Neural cell (in vitro differentiated cells): ENCODE measurements around the gene RNASE11. TPM values are rescaled to one million over a fixed set of nuclear protein-coding genes. Genes with fewer than 3 reads are reported as not detected.

ENCODE experiments used
- H2AFZ ChIP-seq: fragments of 200-600, 300-800 bp; sonication (generic), shearing (Covaris generic); 2 replicates; pipeline ENCODE4 v1.6.0; 2014; ENCODE audit warnings: low read depth, mild to moderate bottlenecking, antibody characterized with exemption, low read length, moderate library complexity
- H3F3A ChIP-seq: fragments of 200-600 bp; shearing (Covaris generic); 2 replicates; pipeline ENCODE4 v1.6.1; 2016; ENCODE audit warnings: mild to moderate bottlenecking, moderate library complexity, mixed read lengths, antibody characterized with exemption, low read length; ENCODE audit not compliant: insufficient read depth, poor library complexity, severe bottlenecking
- H3K27ac ChIP-seq: fragments of 200-600, 300-800 bp; sonication (generic), shearing (Covaris generic); 2 replicates; pipeline ENCODE4 v1.5.1; 2014; ENCODE audit warnings: mild to moderate bottlenecking, low read length, moderate library complexity
- H3K27me3 ChIP-seq: fragments of 300-800, 200-600 bp; sonication (generic), shearing (Covaris generic); 2 replicates; pipeline ENCODE4 v1.6.0; 2014; ENCODE audit warnings: mild to moderate bottlenecking, low read depth, low read length, moderate library complexity; ENCODE audit not compliant: insufficient read depth
- H3K36me3 ChIP-seq: fragments of 300-800, 200-600 bp; sonication (generic), shearing (Covaris generic); 2 replicates; pipeline ENCODE4 v1.5.1; 2014; ENCODE audit warnings: mild to moderate bottlenecking, antibody characterized with exemption, low read length, moderate library complexity; ENCODE audit not compliant: insufficient read depth
- H3K4me2 ChIP-seq: fragments of 300-800, 200-600 bp; sonication (generic), shearing (Covaris generic); 2 replicates; pipeline ENCODE4 v1.6.0; 2014; ENCODE audit warnings: mild to moderate bottlenecking, low read length
- H3K4me3 ChIP-seq: fragments of 300-800, 200-600 bp; sonication (generic), shearing (Covaris generic); 2 replicates; pipeline ENCODE4 v1.5.1; 2014; ENCODE audit warnings: mild to moderate bottlenecking, low read length, moderate library complexity
- H3K79me2 ChIP-seq: fragments of 200-600 bp; shearing (Covaris generic); replicated peaks from 2 replicates; pipeline ENCODE4 v1.6.0; 2014; ENCODE audit warnings: mild to moderate bottlenecking, low read length, moderate library complexity; ENCODE audit not compliant: insufficient read depth
- H3K9ac ChIP-seq: fragments of 300-800, 200-600 bp; sonication (generic), shearing (Covaris generic); 2 replicates; pipeline ENCODE4 v1.6.1; 2016; ENCODE audit warnings: mild to moderate bottlenecking, low read length, mixed read lengths
- H3K9me2 ChIP-seq: fragments of 200-600 bp; shearing (Covaris generic); 2 replicates; pipeline ENCODE4 v1.6.1; 2016; ENCODE audit warnings: mild to moderate bottlenecking, low read length, mixed read lengths; ENCODE audit not compliant: insufficient read depth
- H3K9me3 ChIP-seq: fragments of 200-600, 300-800 bp; sonication (generic), shearing (Covaris generic); 2 replicates; pipeline ENCODE4 v1.6.1; 2016; ENCODE audit warnings: mild to moderate bottlenecking, mixed run types, low read length, moderate library complexity, mixed read lengths
- H4K20me1 ChIP-seq: fragments of 200-600 bp; shearing (Covaris generic); 2 replicates; pipeline ENCODE4 v1.6.1; 2016; ENCODE audit warnings: mild to moderate bottlenecking, mixed run types; ENCODE audit not compliant: insufficient read depth
- CTCF ChIP-seq: fragments of 450-650 bp; IDR thresholded peaks from 2 replicates; pipeline ENCODE4 v1.5.1; 2014; ENCODE audit warnings: antibody characterized with exemption, mild to moderate bottlenecking, moderate library complexity; ENCODE audit not compliant: poor library complexity, severe bottlenecking
- EP300 ChIP-seq: fragments of 450-650 bp; conservative IDR thresholded peaks from 2 replicates; pipeline ENCODE4 v1.6.1; 2014; ENCODE audit warnings: antibody characterized with exemption, mild to moderate bottlenecking, moderate library complexity; ENCODE audit not compliant: poor library complexity, severe bottlenecking
- EZH2 ChIP-seq: fragments of 200-600, 300-800 bp; shearing (Covaris generic), sonication (generic); IDR thresholded peaks from 2 replicates; pipeline ENCODE4 v1.6.1; 2014; ENCODE audit warnings: antibody characterized with exemption, low read length, borderline replicate concordance, mild to moderate bottlenecking; ENCODE audit not compliant: insufficient read depth, poor library complexity, severe bottlenecking
- MXI1 ChIP-seq: fragments of 450-650 bp; conservative IDR thresholded peaks from 2 replicates; pipeline ENCODE4 v1.6.1; 2014; ENCODE audit warnings: antibody characterized with exemption, mild to moderate bottlenecking; ENCODE audit not compliant: poor library complexity, severe bottlenecking
- POLR2AphosphoS5 ChIP-seq: IDR thresholded peaks from 2 replicates; pipeline ENCODE4 v1.6.1; 2012
- RAD21 ChIP-seq: fragments of 450-650 bp; conservative IDR thresholded peaks from 2 replicates; pipeline ENCODE4 v1.6.1; 2014; ENCODE audit warnings: antibody characterized with exemption, mild to moderate bottlenecking, moderate library complexity
- SMC3 ChIP-seq: fragments of 450-650 bp; conservative IDR thresholded peaks from 2 replicates; pipeline ENCODE4 v1.6.1; 2014; ENCODE audit warnings: antibody characterized with exemption, mild to moderate bottlenecking, moderate library complexity; ENCODE audit not compliant: poor library complexity
- TAF1 ChIP-seq: IDR thresholded peaks from 2 replicates; pipeline ENCODE4 v1.6.1; 2012; ENCODE audit warnings: low read depth
- polyA plus RNA-seq: library from polyadenylated mRNA; depleted of rRNA; stranded (reverse); fragments of >200 nt; gene quantifications from 2 replicates; pipeline ENCODE4 v1.2.3, GENCODE V29; 2014
- TF ChIP-seq, protein P1 (sequence below): IDR thresholded peaks from 2 replicates; pipeline ENCODE4 v1.6.1; 2012; ENCODE audit warnings: borderline replicate concordance

RNASE11 gene
- polyA plus RNA-seq, 1 donor from 2014 or later, result not detected

DNA sequence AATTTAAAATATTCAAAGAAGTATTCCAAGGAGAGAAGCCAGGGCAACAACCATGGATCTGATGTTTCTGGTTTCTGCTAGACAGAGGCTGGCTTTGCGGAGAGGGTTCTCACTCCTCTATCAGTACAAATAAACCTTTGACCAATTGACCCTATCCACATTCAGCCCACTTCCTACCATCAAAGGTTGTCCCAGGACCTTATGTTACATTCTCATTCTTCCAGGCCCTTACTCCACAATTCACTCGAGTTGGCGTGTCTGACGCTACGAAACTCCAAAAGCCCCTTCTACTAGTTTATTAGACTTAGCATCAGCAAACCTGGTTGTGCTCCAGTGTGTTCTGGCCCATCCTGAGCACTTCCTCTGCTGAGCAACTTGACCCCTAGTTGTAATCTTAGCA lies 28.2 kb upstream of the RNASE11 start:
- Histone ChIP-seq H3K9ac (no peak overlapping the region), H3K27me3 (no peaks in the 10 kb centered on the region), H3K79me2 (no peaks in the 10 kb centered on the region), H3K9me2 (no peaks in the 10 kb centered on the region), H4K20me1 (no peaks in the 10 kb centered on the region), H3F3A (peaks cover 5% of the 10 kb centered on the region), H3K4me3 (no peak overlapping the region), H3K9me3 (no peaks in the 10 kb centered on the region), H3K36me3 (no peaks in the 10 kb centered on the region), H3K4me2 (no peak overlapping the region), H3K27ac (no peak overlapping the region), H2AFZ (no peak overlapping the region)
- TF ChIP-seq, protein P1, sequence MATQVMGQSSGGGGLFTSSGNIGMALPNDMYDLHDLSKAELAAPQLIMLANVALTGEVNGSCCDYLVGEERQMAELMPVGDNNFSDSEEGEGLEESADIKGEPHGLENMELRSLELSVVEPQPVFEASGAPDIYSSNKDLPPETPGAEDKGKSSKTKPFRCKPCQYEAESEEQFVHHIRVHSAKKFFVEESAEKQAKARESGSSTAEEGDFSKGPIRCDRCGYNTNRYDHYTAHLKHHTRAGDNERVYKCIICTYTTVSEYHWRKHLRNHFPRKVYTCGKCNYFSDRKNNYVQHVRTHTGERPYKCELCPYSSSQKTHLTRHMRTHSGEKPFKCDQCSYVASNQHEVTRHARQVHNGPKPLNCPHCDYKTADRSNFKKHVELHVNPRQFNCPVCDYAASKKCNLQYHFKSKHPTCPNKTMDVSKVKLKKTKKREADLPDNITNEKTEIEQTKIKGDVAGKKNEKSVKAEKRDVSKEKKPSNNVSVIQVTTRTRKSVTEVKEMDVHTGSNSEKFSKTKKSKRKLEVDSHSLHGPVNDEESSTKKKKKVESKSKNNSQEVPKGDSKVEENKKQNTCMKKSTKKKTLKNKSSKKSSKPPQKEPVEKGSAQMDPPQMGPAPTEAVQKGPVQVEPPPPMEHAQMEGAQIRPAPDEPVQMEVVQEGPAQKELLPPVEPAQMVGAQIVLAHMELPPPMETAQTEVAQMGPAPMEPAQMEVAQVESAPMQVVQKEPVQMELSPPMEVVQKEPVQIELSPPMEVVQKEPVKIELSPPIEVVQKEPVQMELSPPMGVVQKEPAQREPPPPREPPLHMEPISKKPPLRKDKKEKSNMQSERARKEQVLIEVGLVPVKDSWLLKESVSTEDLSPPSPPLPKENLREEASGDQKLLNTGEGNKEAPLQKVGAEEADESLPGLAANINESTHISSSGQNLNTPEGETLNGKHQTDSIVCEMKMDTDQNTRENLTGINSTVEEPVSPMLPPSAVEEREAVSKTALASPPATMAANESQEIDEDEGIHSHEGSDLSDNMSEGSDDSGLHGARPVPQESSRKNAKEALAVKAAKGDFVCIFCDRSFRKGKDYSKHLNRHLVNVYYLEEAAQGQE, result no peak
- TF ChIP-seq EP300 (no peak), MXI1 (no peak), CTCF (no peak), EZH2 (no peak), SMC3 (no peak), RAD21 (no peak), TAF1 (no peak)

DNA sequence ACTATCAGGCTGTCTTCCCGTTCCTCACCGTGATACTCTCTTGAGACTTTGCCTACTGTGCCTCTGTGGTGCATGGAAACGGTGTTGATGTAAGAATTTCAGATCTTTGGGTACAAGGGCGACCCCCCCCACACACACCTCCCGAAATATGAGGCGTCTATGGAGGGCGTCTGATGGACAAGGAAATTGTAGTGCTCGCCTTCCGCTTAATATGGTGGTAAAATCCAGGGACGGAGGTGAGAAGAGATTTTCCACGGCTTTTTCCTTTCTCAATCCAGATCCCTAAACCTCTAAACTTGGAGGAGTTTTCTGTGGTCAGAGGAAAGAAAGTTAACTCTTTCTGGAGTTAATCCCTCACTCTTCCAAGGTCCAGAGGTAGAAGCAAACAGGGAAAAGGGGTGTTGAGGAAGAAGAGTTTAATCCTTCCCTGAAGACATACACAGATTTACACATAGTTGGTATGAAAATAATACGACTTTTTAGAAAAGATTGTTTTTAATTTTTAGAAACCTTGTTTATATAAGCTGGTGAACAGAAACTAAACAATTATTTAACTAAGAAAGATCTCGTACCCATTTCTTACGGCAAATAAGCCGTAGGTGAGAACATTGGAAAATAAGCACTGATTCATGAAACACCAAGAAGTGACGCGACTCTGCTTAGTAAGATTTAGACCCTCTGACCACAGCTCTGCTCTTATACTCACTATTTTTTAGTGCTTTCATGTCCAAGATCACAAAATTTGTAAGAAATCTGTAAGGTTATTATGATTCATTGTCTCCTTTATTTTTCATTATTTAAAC lies 26.4 kb upstream of the RNASE11 start:
- Histone ChIP-seq H3K36me3 (no peaks in the 10 kb centered on the region), H3K9ac (peak overlapping the region; percentile 57), H3K9me2 (no peaks in the 10 kb centered on the region), H3F3A (peaks cover 5% of the 10 kb centered on the region), H4K20me1 (no peaks in the 10 kb centered on the region), H3K4me3 (peak overlapping the region; percentile 72), H3K27me3 (peaks cover 5% of the 10 kb centered on the region), H3K27ac (peak overlapping the region; percentile 48), H3K4me2 (peak overlapping the region; percentile 79), H3K9me3 (no peaks in the 10 kb centered on the region), H2AFZ (peak overlapping the region; percentile 11), H3K79me2 (no peaks in the 10 kb centered on the region)
- TF ChIP-seq POLR2AphosphoS5, result no peak
- TF ChIP-seq EP300, result no peak
- TF ChIP-seq MXI1, result no peak
- TF ChIP-seq, protein P1, result no peak
- TF ChIP-seq SMC3, result no peak
- TF ChIP-seq RAD21, result no peak
- no peak for TF ChIP-seq EZH2
- no peak for TF ChIP-seq TAF1
- TF ChIP-seq CTCF, result no peak
